Neuronal stem cell (in vitro differentiated cells): ENCODE results near the gene ZNF362.

Source experiments
- DNase-seq: peaks from one replicate; pipeline ENCODE4 v3.0.0-alpha.2; 2013; ENCODE audit warnings: low spot score
- H2AFZ ChIP-seq: one replicate; pipeline ENCODE4 v1.6.1; 2013; ENCODE audit warnings: mild to moderate bottlenecking, low read length, inconsistent platforms
- H2AK5ac ChIP-seq: 2 replicates; pipeline ENCODE4 v1.6.1; 2013; ENCODE audit warnings: low read depth, mild to moderate bottlenecking, inconsistent platforms, low read length, moderate library complexity, mixed read lengths
- H2BK120ac ChIP-seq: 2 replicates; pipeline ENCODE4 v1.6.1; 2013; ENCODE audit warnings: low read depth, mild to moderate bottlenecking, inconsistent platforms, low read length, moderate library complexity, mixed read lengths
- H2BK12ac ChIP-seq: one replicate; pipeline ENCODE4 v1.6.1; 2013; ENCODE audit warnings: low read length, inconsistent platforms
- H2BK15ac ChIP-seq: 2 replicates; pipeline ENCODE4 v1.6.1; 2013; ENCODE audit warnings: mild to moderate bottlenecking, low read length, inconsistent platforms, mixed read lengths
- H2BK5ac ChIP-seq: one replicate; pipeline ENCODE4 v1.6.1; 2013; ENCODE audit warnings: inconsistent platforms, mild to moderate bottlenecking, low read length, moderate library complexity
- H3K14ac ChIP-seq: one replicate; pipeline ENCODE4 v1.6.1; 2013; ENCODE audit warnings: low read length, inconsistent platforms
- H3K18ac ChIP-seq: 2 replicates; pipeline ENCODE4 v1.6.1; 2013; ENCODE audit warnings: low read length, inconsistent platforms
- H3K23ac ChIP-seq: 2 replicates; pipeline ENCODE4 v1.6.1; 2013; ENCODE audit warnings: low read depth, mild to moderate bottlenecking, mixed read lengths, low read length, inconsistent platforms; ENCODE audit not compliant: poor library complexity
- H3K27ac ChIP-seq: replicated peaks from 3 replicates; pipeline ENCODE4 v1.5.1; 2013; ENCODE audit warnings: low read length, inconsistent platforms
- H3K27me3 ChIP-seq, 3 experiments: 2 replicates each; pipeline ENCODE4 v1.6.1; 2013; ENCODE audit warnings: low read length in 3 of 3, mild to moderate bottlenecking in 2 of 3, inconsistent platforms in 1 of 3, low read depth in 1 of 3, mixed read lengths in 1 of 3, moderate library complexity in 1 of 3; ENCODE audit not compliant: control insufficient read depth in 3 of 3, insufficient read depth in 3 of 3
- H3K36me3 ChIP-seq, 2 donors: replicated peaks in 1 of 2; 2 replicates each; pipeline ENCODE4 v1.6.1; 2013; ENCODE audit warnings: low read length in 2 of 2; ENCODE audit not compliant: control insufficient read depth in 2 of 2, insufficient read depth in 2 of 2
- H3K4ac ChIP-seq: 2 replicates; pipeline ENCODE4 v1.6.1; 2013; ENCODE audit warnings: inconsistent platforms, mild to moderate bottlenecking, low read length, moderate library complexity
- H3K4me1 ChIP-seq, 2 donors: 1 replicate in 1 of 2; 2 replicates in 1 of 2; pipeline ENCODE4 v1.6.1; 2013; ENCODE audit warnings: low read length in 2 of 2, low read depth in 1 of 2; ENCODE audit not compliant: control insufficient read depth in 2 of 2, insufficient read depth in 1 of 2
- H3K4me2 ChIP-seq: one replicate; pipeline ENCODE4 v1.6.1; 2013; ENCODE audit warnings: mild to moderate bottlenecking, low read length, inconsistent platforms; ENCODE audit not compliant: insufficient read depth, poor library complexity, severe bottlenecking
- H3K4me3 ChIP-seq, 2 donors: 2 replicates each; pipeline ENCODE4 v1.5.1; 2013; ENCODE audit warnings: low read length in 2 of 2, mild to moderate bottlenecking in 2 of 2, inconsistent platforms in 1 of 2, moderate library complexity in 1 of 2
- H3K79me1 ChIP-seq: one replicate; pipeline ENCODE4 v1.6.1; 2013; ENCODE audit warnings: low read depth, mild to moderate bottlenecking, inconsistent platforms, low read length, moderate library complexity
- H3K9ac ChIP-seq: one replicate; pipeline ENCODE4 v1.6.1; 2013; ENCODE audit warnings: mild to moderate bottlenecking, low read depth, low read length, inconsistent platforms; ENCODE audit not compliant: poor library complexity
- H3K9me3 ChIP-seq, 2 donors: replicated peaks in 1 of 2; 2 replicates each; pipeline versions ENCODE3 to v1.6.1; 2013; ENCODE audit warnings: low read length in 2 of 2, mild to moderate bottlenecking in 2 of 2, inconsistent platforms in 1 of 2, low read depth in 1 of 2, mixed read lengths in 1 of 2, moderate library complexity in 1 of 2; ENCODE audit not compliant: control insufficient read depth in 2 of 2, insufficient read depth in 1 of 2
- H4K8ac ChIP-seq: one replicate; pipeline ENCODE4 v1.6.1; 2013; ENCODE audit warnings: low read depth, mild to moderate bottlenecking, inconsistent platforms, low read length, moderate library complexity
- H4K91ac ChIP-seq: one replicate; pipeline ENCODE4 v1.6.1; 2013; ENCODE audit warnings: low read length, low read depth, mild to moderate bottlenecking, inconsistent platforms; ENCODE audit not compliant: poor library complexity
- WGBS, 2 donors: extraction: QIAGEN DNeasy Blood & Tissue Kit; methylation state at CpG; one replicate each; pipeline ENCODE4 v1.1.7; 2013; ENCODE audit warnings: missing lambda C conversion rate in 2 of 2, mixed read lengths in 1 of 2; ENCODE audit not compliant: insufficient read length in 2 of 2, insufficient replicate concordance in 1 of 2; ENCODE audit errors: extremely low coverage in 2 of 2; 5-methylcytosine and 5-hydroxymethylcytosine counted together

The ZNF362 gene

GRCh38 chr1:33234131-33234530, 22.2 kb upstream of the ZNF362 start:
- Histone ChIP-seq H3K18ac (no peak overlapping the region), H2AK5ac (no peak overlapping the region), H2BK15ac (no peak overlapping the region), H2AFZ (peak overlapping the region; percentile 90), H3K4me3 (no peak overlapping the region), H3K36me3 (no peaks in the 10 kb centered on the region), H3K27ac (no peak overlapping the region), H3K14ac (no peak overlapping the region), H4K8ac (no peak overlapping the region), H3K27me3 (no peaks in the 10 kb centered on the region), H4K91ac (no peak overlapping the region), H3K4me2 (no peak overlapping the region), H3K4ac (no peak overlapping the region), H3K23ac (no peak overlapping the region), H2BK5ac (no peak overlapping the region), H3K79me1 (no peaks in the 10 kb centered on the region), H3K4me1 (peaks cover 2 to 12% of the 10 kb centered on the region in 2 donors), H3K9ac (no peak overlapping the region), H2BK120ac (no peak overlapping the region), H2BK12ac (no peak overlapping the region), H3K9me3 (no peaks in the 10 kb centered on the region)
- no peak for DNase-seq
- WGBS, 2 donors, result no CpG with 5 or more reads among the region's 4 CpGs

GRCh38 chr1:33234588-33234990, 21.7 kb upstream of the ZNF362 start:
- no peaks in the 10 kb centered on the region for H3K27me3 ChIP-seq
- no peak overlapping the region for H2BK120ac ChIP-seq
- H2AFZ ChIP-seq, result peak overlapping the region; percentile 90
- no peak overlapping the region for H3K4ac ChIP-seq
- H3K4me3 ChIP-seq, result no peak overlapping the region
- no peak overlapping the region for H3K27ac ChIP-seq
- H2BK15ac ChIP-seq, result no peak overlapping the region
- H3K18ac ChIP-seq, result no peak overlapping the region
- DNase-seq, result no peak
- no peaks in the 10 kb centered on the region for H3K9me3 ChIP-seq
- H3K9ac ChIP-seq, result no peak overlapping the region
- H3K36me3 ChIP-seq, result no peaks in the 10 kb centered on the region
- H4K8ac ChIP-seq, result peak overlapping the region; percentile 5
- peak overlapping the region; percentile 32 for H3K23ac ChIP-seq
- H3K79me1 ChIP-seq, result no peaks in the 10 kb centered on the region
- no peak overlapping the region for H2BK5ac ChIP-seq
- H2BK12ac ChIP-seq, result no peak overlapping the region
- WGBS, 2 donors, result no CpG with 5 or more reads among the region's 7 CpGs
- H3K14ac ChIP-seq, result no peak overlapping the region
- H3K4me2 ChIP-seq, result no peak overlapping the region
- no peak overlapping the region for H2AK5ac ChIP-seq
- H4K91ac ChIP-seq, result no peak overlapping the region
- peaks cover 2 to 12% of the 10 kb centered on the region in 2 donors for H3K4me1 ChIP-seq

GRCh38 chr1:33235521-33235920, 20.8 kb upstream of the ZNF362 start:
- Histone ChIP-seq H3K4me1 (peaks cover 2 to 12% of the 10 kb centered on the region in 2 donors), H2BK5ac (no peak overlapping the region), H3K23ac (no peak overlapping the region), H3K4me3 (no peak overlapping the region), H3K9ac (no peak overlapping the region), H2BK12ac (no peak overlapping the region), H3K27ac (no peak overlapping the region), H3K14ac (no peak overlapping the region), H4K8ac (no peak overlapping the region), H2BK15ac (no peak overlapping the region), H4K91ac (peak overlapping the region; percentile 30), H3K4ac (no peak overlapping the region), H3K79me1 (no peaks in the 10 kb centered on the region), H3K4me2 (no peak overlapping the region), H2AFZ (peak overlapping the region; percentile 90), H2BK120ac (no peak overlapping the region), H3K9me3 (no peaks in the 10 kb centered on the region), H3K27me3 (no peaks in the 10 kb centered on the region), H3K36me3 (no peaks in the 10 kb centered on the region), H3K18ac (no peak overlapping the region), H2AK5ac (no peak overlapping the region)
- no peak for DNase-seq
- no CpG with 5 or more reads among the region's 2 CpGs for WGBS, 2 donors

GRCh38 chr1:33236498-33236897, 19.8 kb upstream of the ZNF362 start:
- Histone ChIP-seq H3K23ac (no peak overlapping the region), H3K36me3 (no peaks in the 10 kb centered on the region), H3K9ac (no peak overlapping the region), H3K9me3 (no peaks in the 10 kb centered on the region), H2BK15ac (no peak overlapping the region), H3K4me2 (no peak overlapping the region), H3K27ac (no peak overlapping the region), H4K8ac (no peak overlapping the region), H2BK5ac (no peak overlapping the region), H2BK12ac (no peak overlapping the region), H4K91ac (no peak overlapping the region), H3K79me1 (no peaks in the 10 kb centered on the region), H3K4me3 (no peak overlapping the region), H3K18ac (no peak overlapping the region), H3K14ac (no peak overlapping the region), H3K27me3 (no peaks in the 10 kb centered on the region), H2AFZ (no peak overlapping the region), H3K4ac (no peak overlapping the region), H2BK120ac (no peak overlapping the region), H2AK5ac (no peak overlapping the region), H3K4me1 (peaks cover 2 to 12% of the 10 kb centered on the region in 2 donors)
- no peak for DNase-seq
- no CpG with 5 or more reads among the region's 2 CpGs for WGBS, 2 donors
